GM18526 (cell line): ENCODE data around the gene SHISA4.

Experiments used
- POLR2A ChIP-seq: IDR thresholded peaks from 3 replicates; pipeline ENCODE4 v1.6.1; 2011; ENCODE audit not compliant: insufficient read length; ENCODE audit errors: extremely low read depth

The SHISA4 gene

GRCh38 chr1:201876148-201876818, 12.4 kb upstream of the SHISA4 start:
- no peak for TF ChIP-seq POLR2A

GRCh38 chr1:201877877-201878401, 10.8 kb upstream of the SHISA4 start:
- no peak for TF ChIP-seq POLR2A

GRCh38 chr1:201880928-201881571, 7.6 kb upstream of the SHISA4 start:
- TF ChIP-seq POLR2A: no peak

GRCh38 chr1:201881617-201882016, 7.1 kb upstream of the SHISA4 start:
- no peak for TF ChIP-seq POLR2A

- no peak for TF ChIP-seq POLR2A
These were observed 6.0 kb upstream of the SHISA4 start for GRCh38 chr1:201882665-201883132.

GRCh38 chr1:201883266-201883665, 5.4 kb upstream of the SHISA4 start:
- no peak for TF ChIP-seq POLR2A

GRCh38 chr1:201883786-201884185, 4.9 kb upstream of the SHISA4 start:
- no peak for TF ChIP-seq POLR2A

- TF ChIP-seq POLR2A: no peak
These were observed 4.3 kb upstream of the SHISA4 start for GRCh38 chr1:201884425-201884824.

GRCh38 chr1:201885531-201886075, 3.1 kb upstream of the SHISA4 start:
- no peak for TF ChIP-seq POLR2A

- no peak for TF ChIP-seq POLR2A
These were observed 2.4 kb upstream of the SHISA4 start for GRCh38 chr1:201886103-201886885.

GRCh38 chr1:201887116-201887866, 1.4 kb upstream of the SHISA4 start:
- no peak for TF ChIP-seq POLR2A

GRCh38 chr1:201889090-201889968, 631 bp downstream of the SHISA4 start:
- no peak for TF ChIP-seq POLR2A

GRCh38 chr1:201890223-201890622, 1.5 kb downstream of the SHISA4 start:
- no peak for TF ChIP-seq POLR2A
